ENCODE results near the gene CDC42EP4. TPM values are rescaled to one million over a fixed set of nuclear protein-coding genes. Genes with fewer than 3 reads are reported as not detected.
"Not testable (repeated sequence)": the region's sequence is repeated elsewhere in the genome, so short reads cannot be mapped to it uniquely, and the experiment has no call there.

The CDC42EP4 gene
- total RNA-seq, 8 experiments from 2014 or later: 26.2 to 77.6 (median 39.6) TPM

GRCh38 chr17:73342050-73342522, 30.3 kb upstream of the CDC42EP4 start:
- in situ Hi-C loops (cut with MboI; ENCODE audit: low pct_unique_long_range_greater_than_20kb in 2 of 9, low sequenced_read_pairs in 9 of 9, unreplicated experiment in 9 of 9): no loop called here

GRCh38 chr17:73341350-73342049, 29.7 kb upstream of the CDC42EP4 start:
- peaks cover 61 to 70% of the 10 kb centered on the region in 2 donors for H3K4me1 ChIP-seq (replicated peaks in 1 of 2)
- peak overlapping the region; percentile 70 to 99 for H3K27ac ChIP-seq
- 20 to 40% (median 30%) methylated on average over 1 to 8 of the region's 15 CpGs; no CpG with 5 or more reads in 3 of the 10 experiments for WGBS, 10 experiments
- H3K4me3 ChIP-seq: peak overlapping the region in 2 of 5 donors; percentile 6 to 14
- in situ Hi-C loops (cut with MboI; ENCODE audit: low pct_unique_long_range_greater_than_20kb in 2 of 9, low sequenced_read_pairs in 9 of 9, unreplicated experiment in 9 of 9): no loop called here
- peak in 4 of 8 experiments; percentile 9 to 42 (median 18) for ATAC-seq (replicated peaks in 6 of 8)

More at GRCh38 chr17:73342050-73342522, 30.3 kb upstream of the CDC42EP4 start:
- Histone ChIP-seq H3K27ac (peak overlapping the region; percentile 92 to 99), H3K4me1 (replicated peaks in 1 of 2) (peaks cover 61 to 70% of the 10 kb centered on the region in 2 donors), H3K4me3 (peak overlapping the region in 2 of 5 donors; percentile 6 to 16)
- peak; percentile 22 to 80 (median 78) for ATAC-seq (replicated peaks in 6 of 8)
- WGBS, 10 experiments: 0 to 50% (median 33%) methylated on average over 1 to 2 of the region's 12 CpGs; no CpG with 5 or more reads in 7 of the 10 experiments

- H3K27ac ChIP-seq: no peak overlapping the region
- no peak overlapping the region for H3K4me3 ChIP-seq
- peak in 3 of 8 experiments; percentile 46 to 65 (median 56) for ATAC-seq (replicated peaks in 6 of 8)
- in situ Hi-C loops (cut with MboI; ENCODE audit: low pct_unique_long_range_greater_than_20kb in 2 of 9, low sequenced_read_pairs in 9 of 9, unreplicated experiment in 9 of 9): no loop called here
- 0 to 100% (median 86%) methylated on average over 1 to 6 of the region's 7 CpGs; no CpG with 5 or more reads in 2 of the 10 experiments for WGBS, 10 experiments
- peaks cover 67 to 76% of the 10 kb centered on the region in 2 donors for H3K4me1 ChIP-seq (replicated peaks in 1 of 2)
Observed at GRCh38 chr17:73340093-73340596, 28.3 kb upstream of the CDC42EP4 start.

GRCh38 chr17:73338566-73339197, 26.9 kb upstream of the CDC42EP4 start:
- H3K4me1 ChIP-seq (replicated peaks in 1 of 2): peaks cover 58 to 67% of the 10 kb centered on the region in 2 donors
- in situ Hi-C loops (cut with MboI; ENCODE audit: low pct_unique_long_range_greater_than_20kb in 2 of 9, low sequenced_read_pairs in 9 of 9, unreplicated experiment in 9 of 9): no loop called here
- peak overlapping the region in 1 of 2 donors; percentile 60 for H3K27ac ChIP-seq
- ATAC-seq (replicated peaks in 6 of 8): no peak
- WGBS, 10 experiments: 33 to 100% (median 93%) methylated on average over 2 to 5 of the region's 22 CpGs; no CpG with 5 or more reads in 5 of the 10 experiments
- H3K4me3 ChIP-seq: no peak overlapping the region

GRCh38 chr17:73338050-73338521, 26.3 kb upstream of the CDC42EP4 start:
- Histone ChIP-seq H3K4me1 (replicated peaks in 1 of 2) (peaks cover 54 to 62% of the 10 kb centered on the region in 2 donors), H3K4me3 (no peak overlapping the region), H3K27ac (peak overlapping the region; percentile 10 to 60)
- 0 to 80% (median 60%) methylated on average over 1 to 10 of the region's 13 CpGs; no CpG with 5 or more reads in 3 of the 10 experiments for WGBS, 10 experiments
- peak in 5 of 8 experiments; percentile 1 to 39 (median 4) for ATAC-seq (replicated peaks in 6 of 8)
- in situ Hi-C loops (cut with MboI; ENCODE audit: low pct_unique_long_range_greater_than_20kb in 2 of 9, low sequenced_read_pairs in 9 of 9, unreplicated experiment in 9 of 9): no loop called here

- WGBS, 10 experiments: 80 to 100% (median 86%) methylated on average over 1 to 2 of the region's 4 CpGs; no CpG with 5 or more reads in 7 of the 10 experiments
- in situ Hi-C loops (cut with MboI; ENCODE audit: low pct_unique_long_range_greater_than_20kb in 2 of 9, low sequenced_read_pairs in 9 of 9, unreplicated experiment in 9 of 9): no loop called here
- H3K27ac ChIP-seq: peak overlapping the region in 1 of 2 donors; percentile 60
- peaks cover 47 to 55% of the 10 kb centered on the region in 2 donors for H3K4me1 ChIP-seq (replicated peaks in 1 of 2)
- ATAC-seq (replicated peaks in 6 of 8): no peak
- no peak overlapping the region for H3K4me3 ChIP-seq
Observed at GRCh38 chr17:73337330-73337710, 25.5 kb upstream of the CDC42EP4 start.

- Histone ChIP-seq H3K4me1 (replicated peaks in 1 of 2) (peaks cover 40 to 50% of the 10 kb centered on the region in 2 donors), H3K27ac (peak overlapping the region in 1 of 2 donors; percentile 60), H3K4me3 (no peak overlapping the region)
- WGBS, 10 experiments: 0 to 100% (median 83%) methylated on average over 1 to 5 of the region's 13 CpGs; no CpG with 5 or more reads in 3 of the 10 experiments
- ATAC-seq (replicated peaks in 6 of 8): peak in 7 of 8 experiments; percentile 7 to 47 (median 33)
- in situ Hi-C loops (cut with MboI; ENCODE audit: low pct_unique_long_range_greater_than_20kb in 2 of 9, low sequenced_read_pairs in 9 of 9, unreplicated experiment in 9 of 9): no loop called here
Observed at GRCh38 chr17:73336408-73337329, 24.9 kb upstream of the CDC42EP4 start.

GRCh38 chr17:73335591-73336407, 24.0 kb upstream of the CDC42EP4 start:
- ATAC-seq (replicated peaks in 6 of 8): peak in 3 of 8 experiments; percentile 9 to 29 (median 26)
- Histone ChIP-seq H3K4me3 (no peak overlapping the region), H3K27ac (no peak overlapping the region), H3K4me1 (replicated peaks in 1 of 2) (peaks cover 33 to 41% of the 10 kb centered on the region in 2 donors)
- 29 to 95% (median 62%) methylated on average over 3 to 6 of the region's 12 CpGs; no CpG with 5 or more reads in 4 of the 10 experiments for WGBS, 10 experiments
- in situ Hi-C loops (cut with MboI; ENCODE audit: low pct_unique_long_range_greater_than_20kb in 2 of 9, low sequenced_read_pairs in 9 of 9, unreplicated experiment in 9 of 9): no loop called here

GRCh38 chr17:73334771-73335513, 23.1 kb upstream of the CDC42EP4 start:
- Histone ChIP-seq H3K4me1 (replicated peaks in 1 of 2) (peaks cover 33 to 35% of the 10 kb centered on the region in 2 donors), H3K4me3 (no peak overlapping the region), H3K27ac (no peak overlapping the region)
- 80 to 100% (median 97%) methylated on average over 1 to 5 of the region's 12 CpGs; no CpG with 5 or more reads in 7 of the 10 experiments for WGBS, 10 experiments
- in situ Hi-C loops (cut with MboI; ENCODE audit: low pct_unique_long_range_greater_than_20kb in 2 of 9, low sequenced_read_pairs in 9 of 9, unreplicated experiment in 9 of 9): no loop called here
- no peak for ATAC-seq (replicated peaks in 6 of 8)

- H3K4me3 ChIP-seq; H3K27ac ChIP-seq; in situ Hi-C loops (cut with MboI; ENCODE audit: low pct_unique_long_range_greater_than_20kb in 2 of 9, low sequenced_read_pairs in 9 of 9, unreplicated experiment in 9 of 9): not testable (repeated sequence)
- peak in 1 of 8 experiments; percentile 27 for ATAC-seq (replicated peaks in 6 of 8)
- WGBS, 10 experiments: 6 to 100% (median 80%) methylated on average over 1 to 8 of the region's 9 CpGs; no CpG with 5 or more reads in 1 of the 10 experiments
- peaks cover 29% of the 10 kb centered on the region in 2 donors for H3K4me1 ChIP-seq (replicated peaks in 1 of 2)
Observed at GRCh38 chr17:73333445-73333844, 21.6 kb upstream of the CDC42EP4 start.

- H3K4me3 ChIP-seq: no peak overlapping the region
Observed at GRCh38 chr17:73331060-73331459, 19.3 kb upstream of the CDC42EP4 start.

More at GRCh38 chr17:73331060-73331459, 19.3 kb upstream of the CDC42EP4 start:
- H3K27ac ChIP-seq: no peak overlapping the region
- in situ Hi-C loops (cut with MboI; ENCODE audit: low pct_unique_long_range_greater_than_20kb in 2 of 9, low sequenced_read_pairs in 9 of 9, unreplicated experiment in 9 of 9): no loop called here
- peaks cover 5% of the 10 kb centered on the region in 2 donors for H3K4me1 ChIP-seq (replicated peaks in 1 of 2)
- no peak for ATAC-seq (replicated peaks in 6 of 8)
- WGBS, 10 experiments: 45 to 100% (median 61%) methylated on average over 1 of the region's 3 CpGs; no CpG with 5 or more reads in 6 of the 10 experiments
